ENCODE measurements around the gene DOC2A. TPM values are rescaled to one million over a fixed set of nuclear protein-coding genes. Genes with fewer than 3 reads are reported as not detected.

The DOC2A gene
- total and polyA plus RNA-seq, 4 donors: 0.09 to 0.22 (median 0.17) TPM; not detected in 1

DNA sequence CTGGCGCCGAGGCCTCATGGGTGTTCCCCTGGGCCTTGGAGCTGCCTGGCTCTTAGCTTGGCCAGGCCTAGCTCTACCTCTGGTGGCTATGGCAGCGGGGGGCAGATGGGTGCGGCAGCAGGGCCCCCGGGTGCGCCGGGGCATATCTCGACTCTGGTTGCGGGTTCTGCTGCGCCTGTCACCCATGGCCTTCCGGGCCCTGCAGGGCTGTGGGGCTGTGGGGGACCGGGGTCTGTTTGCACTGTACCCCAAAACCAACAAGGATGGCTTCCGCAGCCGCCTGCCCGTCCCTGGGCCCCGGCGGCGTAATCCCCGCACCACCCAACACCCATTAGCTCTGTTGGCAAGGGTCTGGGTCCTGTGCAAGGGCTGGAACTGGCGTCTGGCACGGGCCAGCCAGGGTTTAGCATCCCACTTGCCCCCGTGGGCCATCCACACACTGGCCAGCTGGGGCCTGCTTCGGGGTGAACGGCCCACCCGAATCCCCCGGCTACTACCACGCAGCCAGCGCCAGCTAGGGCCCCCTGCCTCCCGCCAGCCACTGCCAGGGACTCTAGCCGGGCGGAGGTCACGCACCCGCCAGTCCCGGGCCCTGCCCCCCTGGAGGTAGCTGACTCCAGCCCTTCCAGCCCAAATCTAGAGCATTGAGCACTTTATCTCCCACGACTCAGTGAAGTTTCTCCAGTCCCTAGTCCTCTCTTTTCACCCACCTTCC, 23.3 kb downstream of the DOC2A start:
- no peak overlapping the region for H3K27ac ChIP-seq (ENCODE audit: low read depth in 1 of 2, low read length in 2 of 2)
- no peak for DNase-seq (ENCODE audit: low spot score)
- H3K36me3 ChIP-seq (ENCODE audit: control insufficient read depth in 4 of 4, insufficient read depth in 3 of 4, low read depth in 1 of 4, low read length in 3 of 4): peaks cover 43 to 85% (median 49%) of the 10 kb centered on the region in 4 donors
- H3K9me3 ChIP-seq (ENCODE audit: control insufficient read depth in 4 of 4, low read length in 3 of 4): no peaks in the 10 kb centered on the region
- no peak overlapping the region for H3K9ac ChIP-seq (ENCODE audit: low read depth in 1 of 2, low read length in 2 of 2)
- no peaks in the 10 kb centered on the region for H3K27me3 ChIP-seq (ENCODE audit: control insufficient read depth in 4 of 4, insufficient read depth in 4 of 4, low read length in 3 of 4)
- no peaks in the 10 kb centered on the region for H3K4me1 ChIP-seq (ENCODE audit: control insufficient read depth in 4 of 4, insufficient read depth in 4 of 4, low read length in 3 of 4)
- TF ChIP-seq TAF1 (conservative IDR thresholded peaks at IDR 0.05): no peak
- TF ChIP-seq GABPA (IDR thresholded peaks at IDR 0.05 in 1 of 2, conservative IDR thresholded peaks at IDR 0.05 in 1 of 2): no peak
- TF ChIP-seq, protein P1, sequence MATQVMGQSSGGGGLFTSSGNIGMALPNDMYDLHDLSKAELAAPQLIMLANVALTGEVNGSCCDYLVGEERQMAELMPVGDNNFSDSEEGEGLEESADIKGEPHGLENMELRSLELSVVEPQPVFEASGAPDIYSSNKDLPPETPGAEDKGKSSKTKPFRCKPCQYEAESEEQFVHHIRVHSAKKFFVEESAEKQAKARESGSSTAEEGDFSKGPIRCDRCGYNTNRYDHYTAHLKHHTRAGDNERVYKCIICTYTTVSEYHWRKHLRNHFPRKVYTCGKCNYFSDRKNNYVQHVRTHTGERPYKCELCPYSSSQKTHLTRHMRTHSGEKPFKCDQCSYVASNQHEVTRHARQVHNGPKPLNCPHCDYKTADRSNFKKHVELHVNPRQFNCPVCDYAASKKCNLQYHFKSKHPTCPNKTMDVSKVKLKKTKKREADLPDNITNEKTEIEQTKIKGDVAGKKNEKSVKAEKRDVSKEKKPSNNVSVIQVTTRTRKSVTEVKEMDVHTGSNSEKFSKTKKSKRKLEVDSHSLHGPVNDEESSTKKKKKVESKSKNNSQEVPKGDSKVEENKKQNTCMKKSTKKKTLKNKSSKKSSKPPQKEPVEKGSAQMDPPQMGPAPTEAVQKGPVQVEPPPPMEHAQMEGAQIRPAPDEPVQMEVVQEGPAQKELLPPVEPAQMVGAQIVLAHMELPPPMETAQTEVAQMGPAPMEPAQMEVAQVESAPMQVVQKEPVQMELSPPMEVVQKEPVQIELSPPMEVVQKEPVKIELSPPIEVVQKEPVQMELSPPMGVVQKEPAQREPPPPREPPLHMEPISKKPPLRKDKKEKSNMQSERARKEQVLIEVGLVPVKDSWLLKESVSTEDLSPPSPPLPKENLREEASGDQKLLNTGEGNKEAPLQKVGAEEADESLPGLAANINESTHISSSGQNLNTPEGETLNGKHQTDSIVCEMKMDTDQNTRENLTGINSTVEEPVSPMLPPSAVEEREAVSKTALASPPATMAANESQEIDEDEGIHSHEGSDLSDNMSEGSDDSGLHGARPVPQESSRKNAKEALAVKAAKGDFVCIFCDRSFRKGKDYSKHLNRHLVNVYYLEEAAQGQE (IDR thresholded peaks at IDR 0.05): no peak
- TF ChIP-seq, protein P2, sequence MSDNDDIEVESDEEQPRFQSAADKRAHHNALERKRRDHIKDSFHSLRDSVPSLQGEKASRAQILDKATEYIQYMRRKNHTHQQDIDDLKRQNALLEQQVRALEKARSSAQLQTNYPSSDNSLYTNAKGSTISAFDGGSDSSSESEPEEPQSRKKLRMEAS (IDR thresholded peaks at IDR 0.05): no peak
- TF ChIP-seq, protein P3, sequence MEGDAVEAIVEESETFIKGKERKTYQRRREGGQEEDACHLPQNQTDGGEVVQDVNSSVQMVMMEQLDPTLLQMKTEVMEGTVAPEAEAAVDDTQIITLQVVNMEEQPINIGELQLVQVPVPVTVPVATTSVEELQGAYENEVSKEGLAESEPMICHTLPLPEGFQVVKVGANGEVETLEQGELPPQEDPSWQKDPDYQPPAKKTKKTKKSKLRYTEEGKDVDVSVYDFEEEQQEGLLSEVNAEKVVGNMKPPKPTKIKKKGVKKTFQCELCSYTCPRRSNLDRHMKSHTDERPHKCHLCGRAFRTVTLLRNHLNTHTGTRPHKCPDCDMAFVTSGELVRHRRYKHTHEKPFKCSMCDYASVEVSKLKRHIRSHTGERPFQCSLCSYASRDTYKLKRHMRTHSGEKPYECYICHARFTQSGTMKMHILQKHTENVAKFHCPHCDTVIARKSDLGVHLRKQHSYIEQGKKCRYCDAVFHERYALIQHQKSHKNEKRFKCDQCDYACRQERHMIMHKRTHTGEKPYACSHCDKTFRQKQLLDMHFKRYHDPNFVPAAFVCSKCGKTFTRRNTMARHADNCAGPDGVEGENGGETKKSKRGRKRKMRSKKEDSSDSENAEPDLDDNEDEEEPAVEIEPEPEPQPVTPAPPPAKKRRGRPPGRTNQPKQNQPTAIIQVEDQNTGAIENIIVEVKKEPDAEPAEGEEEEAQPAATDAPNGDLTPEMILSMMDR (IDR thresholded peaks at IDR 0.05; ENCODE audit: low read depth, low read length, missing input control): no peak
- 87% methylated on average over 35 of the region's 35 CpGs for WGBS
- no peak overlapping the region for H3K4me3 ChIP-seq (ENCODE audit: low read depth in 1 of 3, low read length in 3 of 3)

DNA sequence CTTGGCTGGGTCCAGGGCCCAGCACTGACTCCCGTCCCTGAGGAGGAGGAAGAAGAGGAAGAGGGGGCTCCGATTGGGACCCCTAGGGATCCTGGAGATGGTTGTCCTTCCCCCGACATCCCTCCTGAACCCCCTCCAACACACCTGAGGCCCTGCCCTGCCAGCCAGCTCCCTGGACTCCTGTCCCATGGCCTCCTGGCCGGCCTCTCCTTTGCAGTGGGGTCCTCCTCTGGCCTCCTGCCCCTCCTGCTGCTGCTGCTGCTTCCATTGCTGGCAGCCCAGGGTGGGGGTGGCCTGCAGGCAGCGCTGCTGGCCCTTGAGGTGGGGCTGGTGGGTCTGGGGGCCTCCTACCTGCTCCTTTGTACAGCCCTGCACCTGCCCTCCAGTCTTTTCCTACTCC, 23.9 kb downstream of the DOC2A start:
- DNase-seq (ENCODE audit: low spot score): no peak
- Histone ChIP-seq H3K4me3 (ENCODE audit: low read depth in 1 of 3, low read length in 3 of 3) (no peak overlapping the region), H3K9ac (ENCODE audit: low read depth in 1 of 2, low read length in 2 of 2) (no peak overlapping the region), H3K4me1 (ENCODE audit: control insufficient read depth in 4 of 4, insufficient read depth in 4 of 4, low read length in 3 of 4) (no peaks in the 10 kb centered on the region), H3K27ac (ENCODE audit: low read depth in 1 of 2, low read length in 2 of 2) (no peak overlapping the region), H3K36me3 (ENCODE audit: control insufficient read depth in 4 of 4, insufficient read depth in 3 of 4, low read depth in 1 of 4, low read length in 3 of 4) (peaks cover 42 to 89% (median 52%) of the 10 kb centered on the region in 4 donors), H3K9me3 (ENCODE audit: control insufficient read depth in 4 of 4, low read length in 3 of 4) (no peaks in the 10 kb centered on the region), H3K27me3 (ENCODE audit: control insufficient read depth in 4 of 4, insufficient read depth in 4 of 4, low read length in 3 of 4) (no peaks in the 10 kb centered on the region)
- WGBS: 93% methylated on average over 5 of the region's 5 CpGs
- TF ChIP-seq EGR1 (IDR thresholded peaks at IDR 0.05; ENCODE audit: low read depth in 2 of 2): no peak
- TF ChIP-seq HNF4G (IDR thresholded peaks at IDR 0.05): no peak
- TF ChIP-seq FOXA1 (IDR thresholded peaks at IDR 0.05): no peak
- no peak for TF ChIP-seq JUND (IDR thresholded peaks at IDR 0.05)
- TF ChIP-seq, protein P4, sequence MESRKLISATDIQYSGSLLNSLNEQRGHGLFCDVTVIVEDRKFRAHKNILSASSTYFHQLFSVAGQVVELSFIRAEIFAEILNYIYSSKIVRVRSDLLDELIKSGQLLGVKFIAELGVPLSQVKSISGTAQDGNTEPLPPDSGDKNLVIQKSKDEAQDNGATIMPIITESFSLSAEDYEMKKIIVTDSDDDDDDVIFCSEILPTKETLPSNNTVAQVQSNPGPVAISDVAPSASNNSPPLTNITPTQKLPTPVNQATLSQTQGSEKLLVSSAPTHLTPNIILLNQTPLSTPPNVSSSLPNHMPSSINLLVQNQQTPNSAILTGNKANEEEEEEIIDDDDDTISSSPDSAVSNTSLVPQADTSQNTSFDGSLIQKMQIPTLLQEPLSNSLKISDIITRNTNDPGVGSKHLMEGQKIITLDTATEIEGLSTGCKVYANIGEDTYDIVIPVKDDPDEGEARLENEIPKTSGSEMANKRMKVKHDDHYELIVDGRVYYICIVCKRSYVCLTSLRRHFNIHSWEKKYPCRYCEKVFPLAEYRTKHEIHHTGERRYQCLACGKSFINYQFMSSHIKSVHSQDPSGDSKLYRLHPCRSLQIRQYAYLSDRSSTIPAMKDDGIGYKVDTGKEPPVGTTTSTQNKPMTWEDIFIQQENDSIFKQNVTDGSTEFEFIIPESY (IDR thresholded peaks at IDR 0.05): no peak
- TF ChIP-seq RXRA (IDR thresholded peaks at IDR 0.05): no peak
- no peak for TF ChIP-seq GABPA (IDR thresholded peaks at IDR 0.05 in 1 of 2, conservative IDR thresholded peaks at IDR 0.05 in 1 of 2)
- no peak for TF ChIP-seq HNF4A (conservative IDR thresholded peaks at IDR 0.05)
- TF ChIP-seq SP1 (IDR thresholded peaks at IDR 0.05): no peak
- TF ChIP-seq TAF1 (conservative IDR thresholded peaks at IDR 0.05): no peak
- no peak for TF ChIP-seq RAD21 (IDR thresholded peaks at IDR 0.05)
- TF ChIP-seq, protein P5, sequence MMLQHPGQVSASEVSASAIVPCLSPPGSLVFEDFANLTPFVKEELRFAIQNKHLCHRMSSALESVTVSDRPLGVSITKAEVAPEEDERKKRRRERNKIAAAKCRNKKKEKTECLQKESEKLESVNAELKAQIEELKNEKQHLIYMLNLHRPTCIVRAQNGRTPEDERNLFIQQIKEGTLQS (IDR thresholded peaks at IDR 0.05): no peak
- TF ChIP-seq, protein P3 (IDR thresholded peaks at IDR 0.05; ENCODE audit: low read depth, low read length, missing input control): no peak
- TF ChIP-seq, protein P2 (IDR thresholded peaks at IDR 0.05): no peak
- TF ChIP-seq YY1 (IDR thresholded peaks at IDR 0.05): no peak
- no peak for TF ChIP-seq NR2F2 (IDR thresholded peaks at IDR 0.05)
- TF ChIP-seq FOXA2 (IDR thresholded peaks at IDR 0.05): no peak
